ENCODE measurements around the gene RBM24. TPM values are rescaled to one million over a fixed set of nuclear protein-coding genes. Genes with fewer than 3 reads are reported as not detected.

RBM24 gene
- total and polyA plus RNA-seq, 2 donors (not counting 1 experiment from before 2014, with no cell fraction given) = not detected

DNA sequence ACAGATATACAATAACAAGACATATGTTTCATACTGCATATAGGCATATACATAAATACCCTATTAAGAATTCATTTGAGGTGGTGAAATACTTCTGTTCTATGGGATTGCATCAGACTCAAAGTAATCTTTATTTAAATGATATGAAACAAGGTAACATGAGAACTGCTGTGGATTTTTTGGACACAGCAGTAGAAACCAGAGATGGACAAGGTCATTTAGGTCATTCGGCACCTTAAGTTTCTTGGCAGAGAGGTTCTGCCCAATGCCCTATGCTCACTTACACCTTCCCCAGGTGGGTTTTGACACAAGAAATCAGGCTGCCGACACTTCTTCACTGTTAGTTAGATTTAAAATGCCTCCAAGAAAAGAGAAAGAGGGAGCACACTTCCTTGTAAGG is 43.9 kb upstream of the RBM24 start:
- H3K4me3 Mint-ChIP-seq = no peak overlapping the region

GRCh38 chr6:17239260-17239659 is 41.9 kb upstream of the RBM24 start:
- Histone ChIP-seq H3K27ac (ENCODE audit: low read length in 2 of 2) (no peak overlapping the region), H3K9me3 (ENCODE audit: control extremely low read depth in 1 of 3, control insufficient read depth in 2 of 3, insufficient read depth in 1 of 3, low read length in 2 of 3) (peaks cover 0 to 4% (median 0%) of the 10 kb centered on the region in 3 donors), H4K20me1 (ENCODE audit: control insufficient read depth, insufficient read depth, low read length, poor library complexity, severe bottlenecking) (no peaks in the 10 kb centered on the region), H3K36me3 (replicated peaks in 1 of 2; ENCODE audit: control extremely low read depth in 1 of 2, control insufficient read depth in 1 of 2, extremely low read depth in 1 of 2, insufficient read depth in 2 of 2, low read length in 1 of 2) (no peaks in the 10 kb centered on the region), H3K9ac (ENCODE audit: low read length) (no peak overlapping the region), H3K4me3 (ENCODE audit: control extremely low read depth in 1 of 5, extremely low read depth in 1 of 5, insufficient read depth in 1 of 5, low read depth in 2 of 5, low read length in 4 of 5) (no peak overlapping the region), H3K79me2 (ENCODE audit: control insufficient read depth, insufficient read depth, low read length) (no peaks in the 10 kb centered on the region), H3K4me1 (ENCODE audit: control insufficient read depth in 2 of 2, insufficient read depth in 2 of 2, low read length in 2 of 2) (no peaks in the 10 kb centered on the region), H3K4me2 (replicated peaks; ENCODE audit: low read depth, low read length, poor library complexity, severe bottlenecking) (no peak overlapping the region), H2AFZ (ENCODE audit: insufficient read depth, low read depth, low read length, poor library complexity, severe bottlenecking) (no peak overlapping the region), H3K27me3 (replicated peaks in 1 of 4; ENCODE audit: control extremely low read depth in 1 of 4, control insufficient read depth in 3 of 4, insufficient read depth in 4 of 4, low read length in 3 of 4) (no peaks in the 10 kb centered on the region)
- DNase-seq (no peak), ATAC-seq (ENCODE audit: low read depth) (no peak)
- Mint-ChIP-seq H3K27me3 (peaks cover 5% of the 10 kb centered on the region), H3K9me3 (ENCODE audit: insufficient read depth) (peaks cover 10% of the 10 kb centered on the region), H3K4me1 (no peaks in the 10 kb centered on the region), H3K27ac (no peak overlapping the region), H3K4me3 (no peak overlapping the region)
- TF ChIP-seq, protein P1, sequence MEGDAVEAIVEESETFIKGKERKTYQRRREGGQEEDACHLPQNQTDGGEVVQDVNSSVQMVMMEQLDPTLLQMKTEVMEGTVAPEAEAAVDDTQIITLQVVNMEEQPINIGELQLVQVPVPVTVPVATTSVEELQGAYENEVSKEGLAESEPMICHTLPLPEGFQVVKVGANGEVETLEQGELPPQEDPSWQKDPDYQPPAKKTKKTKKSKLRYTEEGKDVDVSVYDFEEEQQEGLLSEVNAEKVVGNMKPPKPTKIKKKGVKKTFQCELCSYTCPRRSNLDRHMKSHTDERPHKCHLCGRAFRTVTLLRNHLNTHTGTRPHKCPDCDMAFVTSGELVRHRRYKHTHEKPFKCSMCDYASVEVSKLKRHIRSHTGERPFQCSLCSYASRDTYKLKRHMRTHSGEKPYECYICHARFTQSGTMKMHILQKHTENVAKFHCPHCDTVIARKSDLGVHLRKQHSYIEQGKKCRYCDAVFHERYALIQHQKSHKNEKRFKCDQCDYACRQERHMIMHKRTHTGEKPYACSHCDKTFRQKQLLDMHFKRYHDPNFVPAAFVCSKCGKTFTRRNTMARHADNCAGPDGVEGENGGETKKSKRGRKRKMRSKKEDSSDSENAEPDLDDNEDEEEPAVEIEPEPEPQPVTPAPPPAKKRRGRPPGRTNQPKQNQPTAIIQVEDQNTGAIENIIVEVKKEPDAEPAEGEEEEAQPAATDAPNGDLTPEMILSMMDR (IDR thresholded peaks at IDR 0.05) = no peak
- no peak for TF ChIP-seq EZH2 (IDR thresholded peaks at IDR 0.05; ENCODE audit: borderline replicate concordance, insufficient read depth, low read depth, low read length, poor library complexity, severe bottlenecking)
- ChIA-PET CTCF (no interaction called here), POLR2A (no interaction called here)
- intact Hi-C loops (cut with micrococcal nuclease) = no loop called here
- 95% methylated on average over 2 of the region's 4 CpGs for WGBS (ENCODE audit: insufficient coverage)

More for the DNA sequence above, 43.9 kb upstream of the RBM24 start:
- Histone ChIP-seq H3K4me2 (replicated peaks; ENCODE audit: low read depth, low read length, poor library complexity, severe bottlenecking) (no peak overlapping the region), H3K36me3 (replicated peaks in 1 of 2; ENCODE audit: control extremely low read depth in 1 of 2, control insufficient read depth in 1 of 2, extremely low read depth in 1 of 2, insufficient read depth in 2 of 2, low read length in 1 of 2) (no peaks in the 10 kb centered on the region), H3K4me3 (ENCODE audit: control extremely low read depth in 1 of 5, extremely low read depth in 1 of 5, insufficient read depth in 1 of 5, low read depth in 2 of 5, low read length in 4 of 5) (no peak overlapping the region), H3K27me3 (replicated peaks in 1 of 4; ENCODE audit: control extremely low read depth in 1 of 4, control insufficient read depth in 3 of 4, insufficient read depth in 4 of 4, low read length in 3 of 4) (no peaks in the 10 kb centered on the region), H3K9ac (ENCODE audit: low read length) (no peak overlapping the region), H3K9me3 (ENCODE audit: control extremely low read depth in 1 of 3, control insufficient read depth in 2 of 3, insufficient read depth in 1 of 3, low read length in 2 of 3) (peaks cover 0 to 11% (median 0%) of the 10 kb centered on the region in 3 donors), H3K27ac (ENCODE audit: low read length in 2 of 2) (no peak overlapping the region), H2AFZ (ENCODE audit: insufficient read depth, low read depth, low read length, poor library complexity, severe bottlenecking) (no peak overlapping the region), H3K4me1 (ENCODE audit: control insufficient read depth in 2 of 2, insufficient read depth in 2 of 2, low read length in 2 of 2) (no peaks in the 10 kb centered on the region), H3K79me2 (ENCODE audit: control insufficient read depth, insufficient read depth, low read length) (no peaks in the 10 kb centered on the region), H4K20me1 (ENCODE audit: control insufficient read depth, insufficient read depth, low read length, poor library complexity, severe bottlenecking) (no peaks in the 10 kb centered on the region)
- Mint-ChIP-seq H3K4me1 (no peaks in the 10 kb centered on the region), H3K27me3 (peaks cover under 1% of the 10 kb centered on the region), H3K9me3 (ENCODE audit: insufficient read depth) (peaks cover 10% of the 10 kb centered on the region), H3K27ac (no peak overlapping the region)
- CTCF ChIA-PET = no interaction called here
- WGBS (ENCODE audit: insufficient coverage) = no CpG with 5 or more reads among the region's 2 CpGs
- POLR2A ChIA-PET = no interaction called here
- intact Hi-C loops (cut with micrococcal nuclease) = no loop called here
- ATAC-seq (ENCODE audit: low read depth) = no peak
- DNase-seq = no peak
- TF ChIP-seq, protein P1 (IDR thresholded peaks at IDR 0.05) = no peak
- TF ChIP-seq EZH2 (IDR thresholded peaks at IDR 0.05; ENCODE audit: borderline replicate concordance, insufficient read depth, low read depth, low read length, poor library complexity, severe bottlenecking) = no peak

Data from B cell (primary cell).